ENCODE data around the gene POM121C. TPM values are rescaled to one million over a fixed set of nuclear protein-coding genes. Genes with fewer than 3 reads are reported as not detected.

POM121C gene
- total and polyA plus RNA-seq, 2 of the 13 experiments (the other 11 are each of a cell fraction or from before 2014, with no cell fraction given), result 7.3 to 20.2 TPM

GRCh38 chr7:75485979-75486643 lies at the start of gene POM121C (continued):
- TF ChIP-seq DZIP1 (CRISPR knock-in tag; IDR thresholded peaks at IDR 0.05) (0 out of 2 replicates have a peak, but pooled peaks have one; percentile 55), TGIF2 (CRISPR knock-in tag; IDR thresholded peaks at IDR 0.05) (0 out of 2 replicates have a peak, but pooled peaks have one; percentile 56), AKAP8 (CRISPR knock-in tag; IDR thresholded peaks at IDR 0.05) (0 out of 2 replicates have a peak, but pooled peaks have one; percentile 71), ARNTL (CRISPR knock-in tag; IDR thresholded peaks at IDR 0.05) (0 out of 2 replicates have a peak, but pooled peaks have one; percentile 60), ZHX1 (CRISPR knock-in tag; IDR thresholded peaks at IDR 0.05; ENCODE audit: low read depth) (peak; percentile 43; the same call in 1 of the 2 replicates), MXD1 (CRISPR knock-in tag; IDR thresholded peaks at IDR 0.05) (peak; percentile 41; the same call in 1 of the 2 replicates), PHF5A (CRISPR knock-in tag; IDR thresholded peaks at IDR 0.05; ENCODE audit: low read depth, unreplicated experiment) (peak; percentile 57), SALL1 (CRISPR knock-in tag; IDR thresholded peaks at IDR 0.05) (peak; percentile 73), ZNF574 (CRISPR knock-in tag; IDR thresholded peaks at IDR 0.05) (peak; percentile 84), PRDM15 (CRISPR knock-in tag; IDR thresholded peaks at IDR 0.05) (peak; percentile 72; the same call in 1 of the 2 replicates)

All from HepG2 (cell line).